ENCODE data around the gene SDK1.

SDK1 gene

GRCh38 chr7:3978839-3979238 lies 677.8 kb downstream of the SDK1 start:
- Histone ChIP-seq H3K4me3 (ENCODE audit: low read depth in 1 of 2, low read length in 1 of 2) (no peak overlapping the region), H3K36me3 (no peaks in the 10 kb centered on the region), H3K4me1 (ENCODE audit: control insufficient read depth in 1 of 2, insufficient read depth in 1 of 2, low read depth in 1 of 2, low read length in 1 of 2) (no peaks in the 10 kb centered on the region), H3K27me3 (no peaks in the 10 kb centered on the region), H3K27ac (no peak overlapping the region), H3K9me3 (no peaks in the 10 kb centered on the region)
- TF ChIP-seq CTCF (IDR thresholded peaks at IDR 0.05): no peak

- no peak for TF ChIP-seq CTCF (IDR thresholded peaks at IDR 0.05)
- no peaks in the 10 kb centered on the region for H3K27me3 ChIP-seq
- H3K27ac ChIP-seq: no peak overlapping the region
These were observed 678.7 kb downstream of the SDK1 start for GRCh38 chr7:3979611-3980299.

GRCh38 chr7:3980300-3980643 lies 679.2 kb downstream of the SDK1 start:
- Histone ChIP-seq H3K4me1 (ENCODE audit: control insufficient read depth in 1 of 2, insufficient read depth in 1 of 2, low read depth in 1 of 2, low read length in 1 of 2) (no peaks in the 10 kb centered on the region), H3K27ac (no peak overlapping the region), H3K9me3 (no peaks in the 10 kb centered on the region), H3K36me3 (no peaks in the 10 kb centered on the region), H3K27me3 (no peaks in the 10 kb centered on the region), H3K4me3 (ENCODE audit: low read depth in 1 of 2, low read length in 1 of 2) (no peak overlapping the region)
- no peak for TF ChIP-seq CTCF (IDR thresholded peaks at IDR 0.05)

More at GRCh38 chr7:3979611-3980299, 678.7 kb downstream of the SDK1 start:
- Histone ChIP-seq H3K36me3 (no peaks in the 10 kb centered on the region), H3K4me3 (ENCODE audit: low read depth in 1 of 2, low read length in 1 of 2) (no peak overlapping the region), H3K9me3 (no peaks in the 10 kb centered on the region), H3K4me1 (ENCODE audit: control insufficient read depth in 1 of 2, insufficient read depth in 1 of 2, low read depth in 1 of 2, low read length in 1 of 2) (no peaks in the 10 kb centered on the region)

- Histone ChIP-seq H3K4me3 (ENCODE audit: low read depth in 1 of 2, low read length in 1 of 2) (no peak overlapping the region), H3K4me1 (ENCODE audit: control insufficient read depth in 1 of 2, insufficient read depth in 1 of 2, low read depth in 1 of 2, low read length in 1 of 2) (no peaks in the 10 kb centered on the region), H3K36me3 (no peaks in the 10 kb centered on the region), H3K27me3 (no peaks in the 10 kb centered on the region), H3K27ac (no peak overlapping the region), H3K9me3 (no peaks in the 10 kb centered on the region)
- no peak for TF ChIP-seq CTCF (IDR thresholded peaks at IDR 0.05)
These were observed 680.2 kb downstream of the SDK1 start for GRCh38 chr7:3981281-3981680.

- Histone ChIP-seq H3K4me1 (ENCODE audit: control insufficient read depth in 1 of 2, insufficient read depth in 1 of 2, low read depth in 1 of 2, low read length in 1 of 2) (no peaks in the 10 kb centered on the region), H3K27ac (no peak overlapping the region), H3K27me3 (no peaks in the 10 kb centered on the region), H3K9me3 (no peaks in the 10 kb centered on the region), H3K4me3 (ENCODE audit: low read depth in 1 of 2, low read length in 1 of 2) (no peak overlapping the region), H3K36me3 (no peaks in the 10 kb centered on the region)
- TF ChIP-seq CTCF (IDR thresholded peaks at IDR 0.05): no peak
These were observed 683.4 kb downstream of the SDK1 start for GRCh38 chr7:3984456-3984855.
